PC-9 (cell line): Measurements from ENCODE around the gene FUBP3. TPM values are rescaled to one million over a fixed set of nuclear protein-coding genes. Genes with fewer than 3 reads are reported as not detected.

Experiments
- BruUV-seq: library from RNA; stranded (reverse); fragments of 400-500 nt; replicated peaks from 2 replicates; lab custom pipeline; 2021; lab: Mats Ljungman, UMichigan
- CTCF ChIA-PET: fragments of 300-600 bp; sonication (Branson Sonifier 250); formaldehyde crosslinking; loops from one replicate; lab custom pipeline; 2022; ENCODE audit warnings: antibody characterized with exemption; lab: Charles Lee
- POLR2A ChIA-PET: fragments of 300-600 bp; sonication (Branson Sonifier 250); formaldehyde crosslinking; loops from one replicate; lab custom pipeline; 2022; ENCODE audit warnings: antibody characterized with exemption; ENCODE audit not compliant: unreplicated experiment; lab: Charles Lee
- DNase-seq, 2 experiments: peaks; one replicate each; pipeline versions ENCODE4 v3.0.0 to v3.0.0-alpha.2; 2015 to 2022; ENCODE audit warnings: mixed read lengths in 1 of 2
- H2AFZ ChIP-seq: fragments of 200-600 bp; sonication (generic); 2 replicates; pipeline ENCODE4 v1.8.1; 2017; ENCODE audit warnings: antibody characterized with exemption
- H3F3A ChIP-seq: fragments of 200-600 bp; sonication (generic); 2 replicates; pipeline ENCODE4 v1.8.1; 2017; ENCODE audit warnings: antibody characterized with exemption, mild to moderate bottlenecking, low read depth; ENCODE audit not compliant: insufficient read depth
- H3K27ac ChIP-seq: fragments of 200-600 bp; sonication (generic); 2 replicates; pipeline ENCODE4 v1.6.1; 2016; ENCODE audit warnings: mixed run types
- H3K27me3 ChIP-seq: fragments of 200-600 bp; sonication (generic); 2 replicates; pipeline ENCODE4 v1.6.1; 2016; ENCODE audit warnings: low read depth, mixed run types; ENCODE audit not compliant: insufficient read depth
- H3K36me3 ChIP-seq: fragments of 200-600 bp; sonication (generic); 2 replicates; pipeline ENCODE4 v1.6.1; 2016; ENCODE audit warnings: low read depth, mixed run types
- H3K4me1 ChIP-seq: fragments of 200-600 bp; sonication (generic); replicated peaks from 2 replicates; pipeline ENCODE4 v1.6.1; 2016; ENCODE audit warnings: mixed run types; ENCODE audit not compliant: insufficient read depth
- H3K4me2 ChIP-seq: fragments of 200-600 bp; sonication (generic); 2 replicates; pipeline ENCODE4 v1.6.1; 2017; ENCODE audit warnings: mixed run types
- H3K4me3 ChIP-seq: fragments of 200-600 bp; sonication (generic); 2 replicates; pipeline ENCODE4 v1.6.1; 2016; ENCODE audit warnings: mixed run types
- H3K79me2 ChIP-seq: fragments of 200-600 bp; sonication (generic); 2 replicates; pipeline ENCODE4 v1.6.1; 2017; ENCODE audit warnings: low read depth, mixed run types
- H3K9me2 ChIP-seq: fragments of 200-600 bp; sonication (generic); 2 replicates; pipeline ENCODE4 v1.8.1; 2017; ENCODE audit warnings: mild to moderate bottlenecking; ENCODE audit not compliant: insufficient read depth
- H3K9me3 ChIP-seq: fragments of 200-600 bp; sonication (generic); 2 replicates; pipeline ENCODE4 v1.8.1; 2016; ENCODE audit warnings: low read depth; ENCODE audit not compliant: insufficient read depth
- H4K20me1 ChIP-seq: fragments of 200-600 bp; sonication (generic); 2 replicates; pipeline ENCODE4 v1.8.1; 2017; ENCODE audit not compliant: insufficient read depth
- EZH2 ChIP-seq: fragments of 200-600 bp; sonication (generic); IDR thresholded peaks from 2 replicates; pipeline ENCODE4 v1.8.0; 2017; ENCODE audit warnings: antibody characterized with exemption, low read depth
- intact Hi-C: fragments of 100-400 bp; cut with micrococcal nuclease; formaldehyde crosslinking; loops from one replicate; pipeline ENCODE4 v1.10.0; 2022; ENCODE audit not compliant: unreplicated experiment
- microRNA-seq: library from miRNA; unstranded; fragments of <30 nt; microRNA quantifications from one replicate; pipeline ENCODE4 v1.2.0, GENCODE V29; 2021; ENCODE audit warnings: borderline number of aligned reads, borderline replicate concordance
- total RNA-seq: library from RNA; stranded (reverse); gene quantifications from 2 replicates; pipeline ENCODE4 v1.2.3, GENCODE V29; 2021
- TF ChIP-seq, protein P1 (sequence below): fragments of 200-600 bp; sonication (generic); conservative IDR thresholded peaks from 2 replicates; pipeline ENCODE4 v1.6.1; 2017; ENCODE audit warnings: mixed run types, antibody characterized with exemption, mild to moderate bottlenecking, moderate library complexity

Gene FUBP3
- total RNA-seq, 1 experiment from 2014 or later, result 75.6 TPM

DNA sequence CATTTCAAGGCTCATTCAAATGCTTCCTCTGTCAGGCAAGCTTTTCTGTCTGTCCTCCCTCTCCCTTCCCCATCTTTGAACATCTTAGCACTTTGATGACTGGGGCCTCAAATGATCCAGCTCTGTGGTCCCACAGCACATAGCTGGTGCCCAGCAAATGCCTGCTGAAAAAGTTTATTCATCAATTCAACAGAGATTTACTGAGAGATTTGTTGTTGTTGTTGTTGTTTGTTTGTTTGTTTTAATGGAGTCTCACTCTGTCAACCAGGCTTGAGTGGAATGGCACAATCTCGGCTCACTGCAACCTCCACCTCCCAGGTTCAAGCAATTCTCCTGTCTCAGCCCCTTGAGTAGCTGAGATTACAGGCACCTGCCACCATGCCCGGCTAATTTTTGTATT, 108.2 kb downstream of the FUBP3 start:
- Histone ChIP-seq H3K79me2 (no peaks in the 10 kb centered on the region), H3K9me3 (no peaks in the 10 kb centered on the region), H3K27me3 (no peaks in the 10 kb centered on the region), H3K36me3 (no peaks in the 10 kb centered on the region), H3K4me2 (no peak overlapping the region), H4K20me1 (no peaks in the 10 kb centered on the region), H3K9me2 (no peaks in the 10 kb centered on the region), H3F3A (peaks cover 16% of the 10 kb centered on the region), H3K4me3 (no peak overlapping the region), H3K27ac (no peak overlapping the region), H2AFZ (no peak overlapping the region), H3K4me1 (peaks cover 11% of the 10 kb centered on the region)
- TF ChIP-seq, protein P1, sequence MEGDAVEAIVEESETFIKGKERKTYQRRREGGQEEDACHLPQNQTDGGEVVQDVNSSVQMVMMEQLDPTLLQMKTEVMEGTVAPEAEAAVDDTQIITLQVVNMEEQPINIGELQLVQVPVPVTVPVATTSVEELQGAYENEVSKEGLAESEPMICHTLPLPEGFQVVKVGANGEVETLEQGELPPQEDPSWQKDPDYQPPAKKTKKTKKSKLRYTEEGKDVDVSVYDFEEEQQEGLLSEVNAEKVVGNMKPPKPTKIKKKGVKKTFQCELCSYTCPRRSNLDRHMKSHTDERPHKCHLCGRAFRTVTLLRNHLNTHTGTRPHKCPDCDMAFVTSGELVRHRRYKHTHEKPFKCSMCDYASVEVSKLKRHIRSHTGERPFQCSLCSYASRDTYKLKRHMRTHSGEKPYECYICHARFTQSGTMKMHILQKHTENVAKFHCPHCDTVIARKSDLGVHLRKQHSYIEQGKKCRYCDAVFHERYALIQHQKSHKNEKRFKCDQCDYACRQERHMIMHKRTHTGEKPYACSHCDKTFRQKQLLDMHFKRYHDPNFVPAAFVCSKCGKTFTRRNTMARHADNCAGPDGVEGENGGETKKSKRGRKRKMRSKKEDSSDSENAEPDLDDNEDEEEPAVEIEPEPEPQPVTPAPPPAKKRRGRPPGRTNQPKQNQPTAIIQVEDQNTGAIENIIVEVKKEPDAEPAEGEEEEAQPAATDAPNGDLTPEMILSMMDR, result no peak
- TF ChIP-seq EZH2, result no peak
- intact Hi-C loops, result loop anchor here (10.0 kb wide), 1 partner anchor 803 kb away; no protein-coding TSS in a partner anchor
- BruUV-seq, result no TSS peak
- no peak for DNase-seq
- ChIA-PET CTCF (no interaction called here), POLR2A (no interaction called here)

Small RNA genes lying within 50 kb of the gene (microRNA-seq; reads per million reads assigned to microRNA genes)
- gene MIR6856, result not detected

Other genes with a start within 250 kb of the FUBP3 start
- gene ASS1, start 134.6 kb upstream of the FUBP3 start, total RNA-seq, result 255 and 371 TPM in 2 replicates
- gene PRDM12, start 85.0 kb downstream of the FUBP3 start, total RNA-seq, result 0.35 and 0.46 TPM in 2 replicates
- gene EXOSC2, start 114.2 kb downstream of the FUBP3 start, total RNA-seq, result 49.5 and 52.0 TPM in 2 replicates